ENCODE results near the gene RGS10.

Gene RGS10

GRCh38 chr10:119457966-119458766, 84.4 kb downstream of the RGS10 start:
- DNase-seq (ENCODE audit: low read depth) = no peak
- H3K4me3 ChIP-seq (ENCODE audit: low read depth, low read length) = no peak overlapping the region
- TF ChIP-seq CTCF (IDR thresholded peaks at IDR 0.05; ENCODE audit: control insufficient read depth, extremely low read depth, insufficient read depth) = no peak

GRCh38 chr10:119456435-119456810, 86.1 kb downstream of the RGS10 start:
- DNase-seq (ENCODE audit: low read depth) = no peak
- no peak overlapping the region for H3K4me3 ChIP-seq (ENCODE audit: low read depth, low read length)
- no peak for TF ChIP-seq CTCF (IDR thresholded peaks at IDR 0.05; ENCODE audit: control insufficient read depth, extremely low read depth, insufficient read depth)

- H3K4me3 ChIP-seq (ENCODE audit: low read depth, low read length) = no peak overlapping the region
- DNase-seq (ENCODE audit: low read depth) = no peak
- TF ChIP-seq CTCF (IDR thresholded peaks at IDR 0.05; ENCODE audit: control insufficient read depth, extremely low read depth, insufficient read depth) = no peak
Measured at GRCh38 chr10:119455609-119456434, 86.7 kb downstream of the RGS10 start.

GRCh38 chr10:119454990-119455389, 87.5 kb downstream of the RGS10 start:
- TF ChIP-seq CTCF (IDR thresholded peaks at IDR 0.05; ENCODE audit: control insufficient read depth, extremely low read depth, insufficient read depth) = no peak
- no peak overlapping the region for H3K4me3 ChIP-seq (ENCODE audit: low read depth, low read length)
- DNase-seq (ENCODE audit: low read depth) = no peak

GRCh38 chr10:119454316-119454715, 88.2 kb downstream of the RGS10 start:
- TF ChIP-seq CTCF (IDR thresholded peaks at IDR 0.05; ENCODE audit: control insufficient read depth, extremely low read depth, insufficient read depth) = no peak
- DNase-seq (ENCODE audit: low read depth) = no peak
- H3K4me3 ChIP-seq (ENCODE audit: low read depth, low read length) = no peak overlapping the region

GRCh38 chr10:119453313-119453712, 89.2 kb downstream of the RGS10 start:
- no peak overlapping the region for H3K4me3 ChIP-seq (ENCODE audit: low read depth, low read length)
- no peak for TF ChIP-seq CTCF (IDR thresholded peaks at IDR 0.05; ENCODE audit: control insufficient read depth, extremely low read depth, insufficient read depth)
- no peak for DNase-seq (ENCODE audit: low read depth)
